PC-3 (cell line): ENCODE data around the gene ARHGAP32. TPM values are rescaled to one million over a fixed set of nuclear protein-coding genes. Genes with fewer than 3 reads are reported as not detected.

Experiments
- ATAC-seq: fragments of 200-7000 bp; cut with Tn5 transposase; 2 replicates; pipeline ENCODE4 v1.9.1; 2020; ENCODE audit warnings: mild to moderate bottlenecking, moderate library complexity
- BruUV-seq: library from RNA; stranded (reverse); fragments of 400-500 nt; replicated peaks from 2 replicates; lab custom pipeline; 2021; lab: Mats Ljungman, UMichigan
- CTCF ChIA-PET: fragments of 300-600 bp; sonication (Branson Sonifier 250); formaldehyde crosslinking; loops from one replicate; lab custom pipeline; 2022; ENCODE audit warnings: antibody characterized with exemption; lab: Charles Lee
- POLR2A ChIA-PET: fragments of 300-600 bp; sonication (Branson Sonifier 250); formaldehyde crosslinking; loops from one replicate; lab custom pipeline; 2022; ENCODE audit warnings: antibody characterized with exemption; ENCODE audit not compliant: unreplicated experiment; lab: Charles Lee
- DNase-seq: peaks from one replicate; pipeline ENCODE4 v3.0.0-alpha.2; 2015
- H2AFZ ChIP-seq: fragments of 300-600 bp; sonication (generic); 2 replicates; pipeline ENCODE4 v1.6.0; 2016; ENCODE audit warnings: antibody characterized with exemption, low read length
- H3F3A ChIP-seq: fragments of 300-600 bp; sonication (generic); one replicate; pipeline ENCODE4 v1.6.0; 2017; ENCODE audit warnings: antibody characterized with exemption, low read length, control low read depth, mild to moderate bottlenecking; ENCODE audit not compliant: unreplicated experiment
- H3K27ac ChIP-seq: fragments of 300-600 bp; sonication (generic); 2 replicates; pipeline ENCODE4 v1.5.1; 2016; ENCODE audit warnings: mild to moderate bottlenecking, low read length
- H3K27me3 ChIP-seq: fragments of 300-600 bp; sonication (generic); 2 replicates; pipeline ENCODE4 v1.6.1; 2016; ENCODE audit warnings: low read length, mixed read lengths
- H3K36me3 ChIP-seq: fragments of 300-600 bp; sonication (generic); 2 replicates; pipeline ENCODE4 v1.6.1; 2016; ENCODE audit warnings: low read depth, mixed run types, low read length, mixed read lengths
- H3K4me1 ChIP-seq: fragments of 300-600 bp; sonication (generic); 2 replicates; pipeline ENCODE4 v1.5.1; 2016; ENCODE audit warnings: low read length; ENCODE audit not compliant: insufficient read depth
- H3K4me2 ChIP-seq: fragments of 300-600 bp; sonication (generic); 2 replicates; pipeline ENCODE4 v1.6.0; 2016; ENCODE audit warnings: low read length
- H3K4me3 ChIP-seq: fragments of 300-600 bp; sonication (generic); 2 replicates; pipeline ENCODE4 v1.5.1; 2016; ENCODE audit warnings: mild to moderate bottlenecking, low read length, mixed read lengths
- H3K79me2 ChIP-seq: fragments of 300-600 bp; sonication (generic); 2 replicates; pipeline ENCODE4 v1.6.1; 2017; ENCODE audit warnings: low read length, mixed read lengths
- H3K9ac ChIP-seq: fragments of 300-600 bp; sonication (generic); 2 replicates; pipeline ENCODE4 v1.6.0; 2016; ENCODE audit warnings: mild to moderate bottlenecking, low read length
- H3K9me2 ChIP-seq: fragments of 300-600 bp; sonication (generic); replicated peaks from 2 replicates; pipeline ENCODE4 v1.6.1; 2016; ENCODE audit warnings: mixed run types, low read length, mixed read lengths
- H3K9me3 ChIP-seq: fragments of 300-600 bp; sonication (generic); 2 replicates; pipeline ENCODE4 v1.6.1; 2016; ENCODE audit warnings: low read length, mixed read lengths
- H4K20me1 ChIP-seq: fragments of 300-600 bp; sonication (generic); 2 replicates; pipeline ENCODE4 v1.6.1; 2016; ENCODE audit warnings: low read length, mixed read lengths
- CTCF ChIP-seq: fragments of 300-600 bp; sonication (generic); conservative IDR thresholded peaks from 2 replicates; pipeline ENCODE4 v1.5.1; 2017; ENCODE audit warnings: antibody characterized with exemption, low read depth, mild to moderate bottlenecking, low read length
- EZH2 ChIP-seq: fragments of 300-600 bp; sonication (generic); IDR thresholded peaks from one replicate; pipeline ENCODE4 v1.6.1; 2017; ENCODE audit warnings: antibody characterized with exemption, mild to moderate bottlenecking, low read length; ENCODE audit not compliant: unreplicated experiment
- EZH2phosphoT487 ChIP-seq: fragments of 300-600 bp; sonication (generic); IDR thresholded peaks from 2 replicates; pipeline ENCODE4 v1.6.1; 2018; ENCODE audit warnings: mild to moderate bottlenecking, antibody characterized with exemption, low read length, borderline replicate concordance
- intact Hi-C: fragments of 100-400 bp; cut with micrococcal nuclease; formaldehyde crosslinking; loops from 2 replicates; pipeline ENCODE4 v1.9.0; 2023
- total RNA-seq: library from RNA; depleted of rRNA; stranded (reverse); fragments of >200 nt; gene quantifications from 2 replicates; pipeline ENCODE4 v1.2.3, GENCODE V29; 2014

The ARHGAP32 gene
- total RNA-seq, 1 experiment from 2014 or later, result 13.7 TPM

GRCh38 chr11:128927683-128928336, 264.3 kb downstream of the ARHGAP32 start:
- DNase-seq (no peak), ATAC-seq (no peak)
- Histone ChIP-seq H3K27ac (no peak overlapping the region), H3K9me3 (no peaks in the 10 kb centered on the region), H3F3A (no peaks in the 10 kb centered on the region), H3K36me3 (no peaks in the 10 kb centered on the region), H2AFZ (no peak overlapping the region), H3K9ac (no peak overlapping the region), H4K20me1 (no peaks in the 10 kb centered on the region), H3K9me2 (no peaks in the 10 kb centered on the region), H3K27me3 (no peaks in the 10 kb centered on the region), H3K4me2 (no peak overlapping the region), H3K4me3 (no peak overlapping the region), H3K79me2 (no peaks in the 10 kb centered on the region), H3K4me1 (0 out of 2 replicates have a peak, but pooled peaks cover 6% of the 10 kb centered on the region)
- TF ChIP-seq EZH2, result no peak
- TF ChIP-seq CTCF, result no peak
- no peak for TF ChIP-seq EZH2phosphoT487
- intact Hi-C loops, result no loop called here
- CTCF ChIA-PET, result interaction anchor here (0.5 to 1.2 kb wide), 2 partner anchors 29 to 189 kb away, joined by 3 read pairs; no protein-coding TSS in a partner anchor
- BruUV-seq, result no TSS peak
- POLR2A ChIA-PET, result interaction anchor here (0.5 kb wide), 1 partner anchor 22 kb away, joined by 3 read pairs; no protein-coding TSS in a partner anchor

- Histone ChIP-seq H3K9ac (no peak overlapping the region), H3K79me2 (no peaks in the 10 kb centered on the region), H3K27ac (no peak overlapping the region), H3K27me3 (no peaks in the 10 kb centered on the region), H2AFZ (no peak overlapping the region), H3K9me3 (no peaks in the 10 kb centered on the region), H3K36me3 (no peaks in the 10 kb centered on the region), H3K4me2 (no peak overlapping the region), H3F3A (no peaks in the 10 kb centered on the region), H3K4me1 (0 out of 2 replicates have a peak, but pooled peaks cover 6% of the 10 kb centered on the region), H3K9me2 (no peaks in the 10 kb centered on the region), H4K20me1 (no peaks in the 10 kb centered on the region), H3K4me3 (no peak overlapping the region)
- TF ChIP-seq EZH2, result no peak
- TF ChIP-seq EZH2phosphoT487, result no peak
- ATAC-seq (no peak), DNase-seq (no peak)
- CTCF ChIA-PET, result no interaction called here
- BruUV-seq, result no TSS peak
- POLR2A ChIA-PET, result no interaction called here
- intact Hi-C loops, result no loop called here
These were observed 265.0 kb downstream of the ARHGAP32 start for GRCh38 chr11:128927108-128927461.

DNA sequence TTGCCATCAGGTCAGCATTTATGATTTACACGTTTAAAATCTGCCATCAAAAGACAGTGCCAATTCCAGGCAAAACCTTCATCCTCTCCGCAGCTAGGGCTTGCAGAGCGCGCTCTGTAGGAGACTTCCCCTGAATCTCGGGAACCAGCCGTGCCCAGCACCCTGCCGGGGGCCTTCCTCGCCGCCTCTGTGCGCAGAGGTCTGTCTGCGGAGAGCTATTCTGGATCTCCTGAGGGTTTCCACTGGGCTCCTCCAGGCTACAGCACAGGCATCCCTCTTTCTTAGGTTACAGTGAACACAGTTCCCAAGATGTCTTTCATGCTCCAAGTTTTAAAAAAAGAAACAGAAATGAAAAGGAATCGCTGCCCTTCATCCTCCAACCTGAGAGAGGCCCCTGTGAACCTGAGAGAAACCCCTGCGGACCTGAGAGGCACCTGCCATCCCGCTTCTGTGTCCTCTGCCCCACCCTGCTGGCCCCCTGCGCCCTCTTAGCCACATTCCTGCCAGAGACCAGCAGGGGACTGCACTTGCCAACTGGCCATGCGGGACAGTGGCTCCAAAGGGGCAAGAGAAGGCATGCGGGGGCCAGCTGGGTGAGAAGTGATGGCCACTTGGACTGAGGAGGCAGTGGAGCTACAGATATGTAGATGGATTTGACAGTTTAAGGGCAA, 265.6 kb downstream of the ARHGAP32 start:
- H3K4me2 ChIP-seq, result no peak overlapping the region
- TF ChIP-seq CTCF (no peak), EZH2 (no peak), EZH2phosphoT487 (no peak)
- no peak overlapping the region for H2AFZ ChIP-seq
- no peak overlapping the region for H3K9ac ChIP-seq
- H3K79me2 ChIP-seq, result no peaks in the 10 kb centered on the region
- H3K27ac ChIP-seq, result no peak overlapping the region
- 0 out of 2 replicates have a peak, but pooled peaks cover 6% of the 10 kb centered on the region for H3K4me1 ChIP-seq
- peaks cover 2% of the 10 kb centered on the region; the same call in 1 of the 2 replicates for H3K27me3 ChIP-seq
- no peaks in the 10 kb centered on the region for H4K20me1 ChIP-seq
- H3K9me2 ChIP-seq, result no peaks in the 10 kb centered on the region
- ATAC-seq, result no peak
- no peak overlapping the region for H3K4me3 ChIP-seq
- H3K36me3 ChIP-seq, result no peaks in the 10 kb centered on the region
- H3F3A ChIP-seq, result no peaks in the 10 kb centered on the region
- ChIA-PET POLR2A (no interaction called here), CTCF (no interaction called here)
- intact Hi-C loops, result no loop called here
- H3K9me3 ChIP-seq, result no peaks in the 10 kb centered on the region
- no peak for DNase-seq
- no TSS peak for BruUV-seq
